GM12892 (cell line): ENCODE results near the gene PDE6H.

Experiments used
- POLR2A ChIP-seq: IDR thresholded peaks from 2 replicates; pipeline ENCODE4 v1.6.1; 2011; ENCODE audit warnings: low read depth, low read length, control low read depth
- POLR2AphosphoS5 ChIP-seq: IDR thresholded peaks from 2 replicates; pipeline ENCODE4 v1.6.1; 2011; ENCODE audit warnings: low read depth, low read length, control low read depth
- TAF1 ChIP-seq: IDR thresholded peaks from 2 replicates; pipeline ENCODE4 v1.6.1; 2011; ENCODE audit warnings: low read depth, mild to moderate bottlenecking, control low read depth, low read length, borderline replicate concordance

GRCh38 chr12:14949631-14950030 lies 23.2 kb upstream of the PDE6H start:
- TF ChIP-seq TAF1 (no peak), POLR2A (no peak; the same call in 1 of the 2 replicates), POLR2AphosphoS5 (no peak)
